ENCODE data around the gene PALLD. TPM values are rescaled to one million over a fixed set of nuclear protein-coding genes. Genes with fewer than 3 reads are reported as not detected.
"Not testable (repeated sequence)": the region's sequence is repeated elsewhere in the genome, so short reads cannot be mapped to it uniquely, and the experiment has no call there.

PALLD gene
- total RNA-seq, 1 donor from 2014 or later = 38.6 TPM

DNA sequence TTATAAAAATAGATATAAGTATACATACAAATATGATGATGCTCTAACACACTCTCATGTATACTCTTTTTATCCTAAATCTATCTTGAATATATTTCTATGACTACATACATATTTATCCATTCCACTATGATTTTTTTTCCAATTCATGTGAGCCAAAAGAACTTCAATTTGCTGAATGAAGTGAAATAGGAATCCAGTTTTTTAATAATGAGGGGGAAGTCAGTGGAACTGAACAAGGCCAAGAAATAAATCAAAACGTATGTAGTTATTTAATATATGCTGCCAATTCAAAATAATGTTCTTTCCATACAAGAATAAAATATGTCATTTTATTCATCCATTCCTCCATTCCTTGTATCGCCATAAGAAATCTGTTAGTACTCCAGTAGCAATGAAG lies 6.1 kb upstream of the PALLD start:
- DNase-seq (ENCODE audit: extremely low read depth, low read depth, low spot score) = no peak

DNA sequence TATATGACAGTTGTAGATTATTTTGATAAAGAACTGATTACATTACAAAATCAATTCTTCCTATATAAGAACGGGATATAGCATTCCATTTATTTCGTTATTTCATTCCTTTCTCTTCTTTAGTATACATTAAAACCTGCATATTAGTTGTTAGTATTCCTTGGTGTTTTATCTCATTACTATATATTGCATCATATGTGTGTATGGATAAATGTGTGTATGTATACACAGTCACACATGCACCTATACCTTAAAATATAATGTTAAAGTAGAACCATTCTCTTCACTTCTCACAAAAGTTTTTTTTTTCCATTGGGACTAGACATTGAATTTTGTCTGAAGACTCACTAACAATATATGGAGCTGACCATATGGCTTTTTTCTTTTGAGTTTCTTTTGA lies 5.3 kb upstream of the PALLD start:
- no peak for DNase-seq (ENCODE audit: extremely low read depth, low read depth, low spot score)

DNA sequence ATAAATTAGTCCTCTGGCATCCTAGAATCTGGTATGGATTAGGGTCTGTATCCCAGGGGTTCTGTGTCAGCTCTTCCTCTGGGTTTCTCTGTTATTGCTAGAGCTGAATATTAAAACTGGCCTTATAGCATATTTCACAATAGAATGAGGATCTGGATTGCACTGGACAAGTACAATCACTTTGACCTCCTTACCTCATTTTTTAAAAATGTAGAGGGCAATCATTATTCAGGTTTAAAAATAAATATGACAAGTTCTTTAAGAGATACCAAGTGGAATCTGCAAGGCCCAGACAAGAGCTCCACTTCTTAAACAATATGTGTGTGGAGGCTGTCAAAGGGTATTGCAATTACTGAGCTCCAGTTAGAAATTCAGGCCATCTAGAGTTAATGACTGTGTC lies 1.4 kb downstream of the PALLD start:
- no peak for DNase-seq (ENCODE audit: extremely low read depth, low read depth, low spot score)

DNA sequence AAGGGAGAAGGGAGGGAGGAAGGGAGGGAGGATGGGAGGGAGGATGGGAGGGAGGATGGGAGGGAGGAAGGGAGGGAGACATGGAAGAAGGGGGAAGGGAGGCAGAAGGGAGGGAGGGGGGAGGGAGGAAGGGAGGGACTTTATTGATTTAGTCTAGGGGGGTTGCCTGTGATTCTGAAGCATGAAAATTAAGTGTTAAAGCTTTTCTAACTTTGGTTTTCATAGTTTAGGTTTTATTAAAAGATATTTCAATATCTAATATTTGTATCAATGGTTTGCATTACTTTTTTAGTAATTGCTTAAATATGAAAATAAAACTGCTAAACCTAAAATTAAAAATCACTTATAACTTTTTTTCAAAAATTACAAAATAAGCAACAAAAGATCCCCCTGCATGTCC lies 2.4 kb downstream of the PALLD start:
- DNase-seq (ENCODE audit: extremely low read depth, low read depth, low spot score) = no peak

DNA sequence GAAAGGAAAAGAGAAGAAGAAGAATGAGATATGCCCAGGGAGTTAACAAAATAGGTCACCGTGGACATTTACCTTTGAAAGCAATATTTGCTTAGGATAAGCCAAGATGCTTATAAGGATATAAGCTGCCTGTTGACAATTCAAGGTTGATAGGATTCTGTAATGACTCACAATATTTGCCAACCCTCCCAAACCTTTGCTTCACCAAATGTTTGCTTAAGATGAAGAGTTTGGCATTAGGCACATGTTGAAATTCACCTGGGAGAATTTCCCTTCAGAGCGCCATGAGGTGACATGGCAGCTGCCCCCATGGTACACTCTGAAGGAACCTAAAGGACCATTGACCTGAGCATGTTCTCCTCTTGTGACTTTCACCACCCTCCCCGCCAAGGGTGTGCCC lies 4.6 kb downstream of the PALLD start:
- no peak for DNase-seq (ENCODE audit: extremely low read depth, low read depth, low spot score)

DNA sequence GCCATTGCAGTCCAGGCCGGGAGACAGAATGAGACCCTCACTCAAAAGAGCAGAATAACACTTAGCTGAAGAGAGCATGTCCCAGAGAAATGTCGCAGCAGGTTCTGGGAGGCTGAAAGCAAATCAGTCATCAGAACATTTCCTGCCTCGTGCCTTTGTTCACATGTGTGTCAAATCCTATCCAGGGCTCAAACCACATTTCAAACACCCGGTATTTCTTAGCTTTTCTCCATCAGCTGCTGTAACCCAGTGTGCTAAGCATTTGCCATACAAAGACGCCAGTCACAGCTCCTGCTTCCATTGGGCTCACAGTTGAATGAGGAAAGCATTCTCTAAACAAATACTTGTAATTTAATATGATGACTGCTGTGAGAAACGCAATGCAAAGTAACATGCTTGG lies 6.0 kb downstream of the PALLD start:
- no peak for DNase-seq (ENCODE audit: extremely low read depth, low read depth, low spot score)

DNA sequence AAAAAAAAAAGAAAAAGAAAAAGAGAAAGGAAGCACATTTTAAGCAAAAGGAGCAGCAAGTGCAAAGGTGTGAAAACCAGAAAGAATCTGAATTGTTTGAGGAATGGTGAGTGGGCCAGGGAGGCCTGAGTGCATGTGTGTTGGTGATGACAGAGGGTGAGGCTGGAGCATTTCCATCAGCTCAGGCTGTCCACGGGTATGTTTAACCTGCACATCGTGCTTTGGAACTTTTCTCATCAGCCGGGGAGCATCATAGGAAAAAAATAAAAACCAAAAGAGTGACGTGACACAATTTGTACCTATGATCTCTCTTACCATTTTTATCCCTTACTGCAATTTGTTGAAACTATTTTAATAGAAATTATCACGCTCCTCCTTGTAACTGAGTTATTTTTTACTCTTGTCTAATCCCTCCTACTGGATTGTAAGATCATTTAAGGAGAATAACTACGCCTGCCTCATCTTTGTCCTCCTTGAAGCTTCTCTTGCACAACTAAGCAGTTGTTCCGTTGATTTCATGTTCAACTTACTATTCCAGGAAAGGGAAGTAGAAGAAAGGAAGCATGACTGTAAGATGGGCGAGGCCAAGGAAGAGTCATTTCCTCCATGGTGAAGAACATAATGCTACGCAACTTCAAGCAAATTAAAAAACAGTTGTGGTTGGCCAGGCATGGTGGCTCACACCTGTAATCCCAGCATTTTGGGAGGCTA lies 7.0 kb downstream of the PALLD start:
- no peak for DNase-seq (ENCODE audit: extremely low read depth, low read depth, low spot score)

DNA sequence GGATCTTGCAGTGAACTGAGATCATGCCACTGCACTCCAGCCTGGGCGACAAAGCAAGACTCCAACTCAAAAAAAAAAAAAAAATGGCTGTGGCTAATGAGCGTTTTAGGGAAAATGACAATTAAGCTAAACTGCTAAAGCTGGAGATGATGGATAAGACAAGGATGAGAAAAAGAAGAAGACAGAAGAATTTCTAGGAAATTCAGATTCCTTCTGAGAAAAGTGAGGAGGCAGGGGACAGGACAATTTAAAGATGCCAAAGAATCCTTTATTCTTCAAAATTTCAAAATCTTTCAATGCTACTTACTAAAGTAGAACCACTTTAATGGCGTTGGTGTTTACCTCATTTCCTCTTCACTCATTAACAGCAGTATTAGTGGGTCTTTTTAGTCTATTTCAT lies 7.7 kb downstream of the PALLD start:
- DNase-seq (ENCODE audit: extremely low read depth, low read depth, low spot score) = no peak

DNA sequence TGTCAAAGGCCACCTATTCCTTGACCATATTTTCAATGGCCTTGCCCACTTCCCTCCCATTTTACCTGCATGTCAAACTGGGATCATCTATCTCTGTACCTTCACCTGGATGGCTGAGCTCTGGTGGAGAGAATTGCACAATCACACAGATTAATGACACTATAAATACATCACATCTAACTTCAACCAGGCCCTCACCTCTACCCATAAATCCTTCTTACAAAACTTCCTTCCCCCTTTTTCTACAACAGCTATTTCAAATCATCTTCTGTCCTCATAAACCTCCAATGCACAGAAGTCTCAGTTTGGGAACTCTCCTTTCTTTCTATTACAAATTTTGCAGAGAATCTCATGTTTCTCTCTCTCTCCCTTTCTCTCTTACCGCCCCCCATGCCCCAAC lies 9.2 kb downstream of the PALLD start:
- DNase-seq (ENCODE audit: extremely low read depth, low read depth, low spot score) = no peak

DNA sequence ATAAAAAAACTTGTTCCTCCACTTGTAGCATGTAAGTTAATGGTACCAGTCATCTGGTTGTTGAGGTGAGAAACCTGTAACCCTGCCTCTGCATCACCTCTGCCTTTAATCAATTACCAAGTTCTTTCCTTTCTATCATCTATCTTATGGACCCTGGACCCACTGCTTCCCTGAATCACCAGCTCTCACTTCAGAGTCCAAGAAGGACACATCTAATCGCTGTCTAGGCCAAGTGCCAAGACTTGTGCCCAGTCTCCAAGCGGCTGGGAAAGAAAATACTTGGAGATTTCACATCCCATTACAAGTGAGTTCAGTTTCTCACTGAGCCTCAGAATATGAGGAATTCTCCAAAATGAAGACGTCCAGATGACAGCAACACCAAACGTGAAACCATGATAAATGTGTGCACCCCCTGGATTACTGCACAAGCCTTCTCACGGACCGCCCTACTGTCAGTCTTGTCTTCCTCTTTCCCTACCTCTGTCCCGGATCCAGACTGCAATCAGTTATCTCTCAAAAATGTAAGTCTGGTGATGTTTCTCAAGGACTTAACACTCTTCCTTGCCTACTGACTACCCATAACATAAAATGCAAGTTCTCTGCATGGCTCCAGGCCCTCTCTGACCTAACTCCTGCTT lies 10.4 kb downstream of the PALLD start:
- no peak for DNase-seq (ENCODE audit: extremely low read depth, low read depth, low spot score)

DNA sequence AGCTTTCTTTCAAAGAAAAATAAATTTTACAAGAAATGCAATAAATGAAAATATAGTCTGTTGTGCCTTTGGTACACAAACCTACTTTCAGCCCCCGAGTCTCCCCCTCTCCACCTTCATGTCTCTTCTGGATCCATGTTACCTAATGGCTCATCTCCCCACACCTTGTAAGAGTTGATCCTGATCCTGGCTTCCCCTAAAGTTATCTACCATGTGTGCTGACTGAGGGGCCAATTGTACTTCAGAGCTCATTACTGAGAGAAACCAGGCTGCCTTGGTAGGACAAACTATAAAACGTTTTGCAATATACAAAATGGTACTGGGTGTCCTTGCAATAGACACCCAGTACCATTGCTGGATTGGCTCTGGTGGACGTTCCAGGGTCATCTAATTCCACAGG lies 11.8 kb downstream of the PALLD start:
- no peak for DNase-seq (ENCODE audit: extremely low read depth, low read depth, low spot score)

DNA sequence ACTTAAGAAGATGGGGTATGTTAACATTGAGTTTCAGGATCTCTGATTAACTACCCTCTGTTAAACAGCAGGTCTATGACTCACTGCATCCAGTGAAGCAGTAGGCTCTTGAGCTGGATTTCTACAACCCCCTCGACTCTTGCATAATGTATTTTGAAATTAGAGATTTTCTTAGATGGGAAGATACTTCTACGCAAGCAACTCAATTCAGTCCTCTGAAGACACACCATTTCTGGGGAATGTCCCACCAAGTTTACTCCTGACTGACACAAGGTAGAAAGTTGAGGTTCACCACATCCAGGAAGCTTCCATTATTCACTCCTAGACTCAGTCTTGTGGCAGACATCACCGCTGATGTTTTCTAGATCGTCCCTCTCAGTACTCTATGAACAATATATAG lies 12.9 kb downstream of the PALLD start:
- DNase-seq (ENCODE audit: extremely low read depth, low read depth, low spot score) = no peak

DNA sequence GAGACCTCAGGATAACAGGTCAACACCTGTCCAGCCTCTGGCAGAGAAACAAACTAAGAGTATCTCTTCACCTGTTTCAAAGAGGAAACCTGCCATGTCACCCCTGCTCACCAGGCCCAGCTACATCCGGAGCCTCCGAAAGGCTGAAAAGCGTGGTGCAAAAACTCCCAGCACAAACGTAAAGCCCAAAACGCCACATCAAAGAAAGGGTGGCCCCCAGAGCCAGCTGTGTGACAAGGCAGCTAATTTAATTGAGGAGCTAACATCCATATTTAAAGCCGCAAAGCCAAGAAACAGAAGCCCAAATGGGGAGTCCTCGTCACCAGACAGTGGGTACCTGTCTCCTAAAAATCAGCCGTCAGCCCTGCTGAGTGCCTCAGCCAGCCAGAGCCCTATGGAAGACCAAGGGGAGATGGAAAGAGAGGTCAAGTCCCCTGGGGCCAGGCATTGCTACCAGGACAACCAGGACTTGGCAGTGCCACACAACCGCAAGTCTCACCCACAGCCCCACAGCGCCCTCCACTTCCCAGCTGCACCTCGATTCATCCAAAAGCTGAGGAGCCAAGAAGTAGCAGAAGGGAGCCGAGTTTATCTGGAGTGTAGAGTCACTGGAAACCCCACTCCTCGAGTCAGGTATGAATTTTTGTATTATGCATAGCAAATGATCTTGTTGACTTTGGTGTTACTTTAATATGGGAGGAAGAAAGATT lies 15.1 kb downstream of the PALLD start:
- DNase-seq (ENCODE audit: extremely low read depth, low read depth, low spot score) = no peak

DNA sequence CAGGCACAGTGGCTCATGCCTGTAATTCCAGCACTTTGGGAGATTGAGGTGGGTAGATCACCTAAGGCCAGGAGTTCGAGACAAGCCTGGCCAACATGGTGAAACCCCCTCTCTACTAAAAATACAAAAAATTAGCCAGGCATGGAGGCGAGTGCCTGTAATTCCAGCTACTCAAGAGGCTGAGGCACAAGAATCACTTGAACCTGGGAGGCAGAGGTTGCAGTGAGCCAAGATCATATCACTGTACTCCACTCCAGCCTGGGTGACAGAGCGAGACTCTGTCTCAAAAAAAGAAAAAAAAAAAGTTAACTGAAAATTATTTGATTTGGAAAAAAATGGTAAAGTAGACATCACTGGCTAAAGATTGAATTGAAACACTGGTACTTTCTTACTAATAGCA lies 17.0 kb downstream of the PALLD start:
- DNase-seq (ENCODE audit: extremely low read depth, low read depth, low spot score) = not testable (repeated sequence)

DNA sequence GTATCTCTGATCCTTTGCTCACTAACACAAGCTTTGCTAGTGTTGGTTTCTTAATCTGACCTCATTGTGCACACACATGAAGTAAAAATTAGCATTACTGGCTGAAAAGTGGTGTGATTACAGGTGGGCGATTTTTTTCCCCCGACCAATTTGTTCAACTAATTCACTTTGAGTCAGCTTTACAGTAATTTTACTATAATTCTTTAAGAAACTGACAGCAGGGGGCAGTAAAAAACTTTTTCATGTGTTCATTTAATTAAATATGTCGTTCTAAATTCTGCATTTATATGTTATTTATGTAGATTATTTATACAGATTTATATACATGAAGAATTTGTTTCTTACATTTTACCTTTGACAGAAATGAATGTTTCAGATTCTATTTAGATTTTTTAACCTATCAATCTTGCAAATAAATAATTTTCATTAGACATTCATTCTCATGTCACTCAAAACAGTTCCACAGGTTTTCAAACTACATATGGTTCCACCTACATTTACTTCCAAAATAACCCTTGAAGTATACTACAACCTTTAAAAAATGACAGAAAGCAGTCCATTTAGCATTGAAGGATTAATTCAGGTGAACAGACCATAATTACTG lies 17.5 kb downstream of the PALLD start:
- no peak for DNase-seq (ENCODE audit: extremely low read depth, low read depth, low spot score)

DNA sequence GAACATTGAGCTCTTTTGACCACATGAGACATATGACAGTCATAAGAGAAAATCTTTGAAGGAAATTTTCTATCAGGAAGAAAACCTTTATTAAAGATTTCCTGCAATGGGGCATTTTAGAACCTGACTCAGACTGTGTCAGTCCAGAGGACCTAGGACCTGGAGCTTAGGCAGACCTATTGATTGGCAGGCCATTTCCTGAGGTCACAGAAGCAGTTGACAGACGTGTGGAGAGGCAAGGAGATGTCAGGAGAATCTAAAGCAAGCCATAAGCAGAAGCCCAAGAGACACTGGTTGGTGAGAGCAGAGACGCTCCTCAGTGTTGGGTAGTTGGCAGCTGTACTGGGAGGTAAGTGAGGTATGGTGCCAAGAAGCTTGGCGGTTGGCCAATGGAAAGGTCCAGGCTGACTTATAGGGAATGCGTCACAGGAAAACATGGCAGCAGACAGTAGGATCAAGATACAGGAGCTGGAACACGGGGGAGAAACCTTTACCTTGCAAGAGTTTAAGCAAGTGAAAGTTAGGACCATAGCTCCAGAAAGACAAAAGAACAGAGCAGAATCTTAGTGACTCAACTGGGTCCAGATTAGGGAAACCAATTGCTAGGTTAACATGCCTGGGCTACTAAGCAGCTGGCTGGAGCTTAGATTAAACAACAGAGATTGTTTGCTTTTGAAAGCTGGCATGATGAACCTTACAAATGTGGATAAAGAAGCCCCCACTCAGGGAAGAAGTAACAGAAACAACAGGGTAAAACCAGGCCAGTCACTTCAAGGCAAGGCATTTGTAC lies 18.6 kb downstream of the PALLD start:
- DNase-seq (ENCODE audit: extremely low read depth, low read depth, low spot score) = no peak

DNA sequence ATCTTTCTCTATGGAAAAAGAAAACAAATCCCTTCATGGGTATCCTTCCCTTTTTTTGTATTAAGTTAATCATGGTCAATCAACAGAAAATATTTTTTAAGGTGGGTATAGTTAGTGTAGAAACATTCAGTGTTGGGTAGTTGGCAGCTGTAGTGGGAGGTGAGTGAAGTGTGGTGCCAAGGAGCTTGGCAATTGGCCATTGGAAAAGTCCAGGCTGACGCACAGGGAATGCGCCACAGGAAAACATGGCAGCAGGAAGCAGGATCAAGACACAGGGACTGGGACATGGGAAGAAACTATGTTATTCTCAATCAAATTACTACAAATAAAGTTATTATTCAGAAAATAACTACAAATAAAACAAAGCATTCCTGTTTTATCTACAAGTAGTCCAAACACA lies 20.0 kb downstream of the PALLD start:
- DNase-seq (ENCODE audit: extremely low read depth, low read depth, low spot score) = no peak

DNA sequence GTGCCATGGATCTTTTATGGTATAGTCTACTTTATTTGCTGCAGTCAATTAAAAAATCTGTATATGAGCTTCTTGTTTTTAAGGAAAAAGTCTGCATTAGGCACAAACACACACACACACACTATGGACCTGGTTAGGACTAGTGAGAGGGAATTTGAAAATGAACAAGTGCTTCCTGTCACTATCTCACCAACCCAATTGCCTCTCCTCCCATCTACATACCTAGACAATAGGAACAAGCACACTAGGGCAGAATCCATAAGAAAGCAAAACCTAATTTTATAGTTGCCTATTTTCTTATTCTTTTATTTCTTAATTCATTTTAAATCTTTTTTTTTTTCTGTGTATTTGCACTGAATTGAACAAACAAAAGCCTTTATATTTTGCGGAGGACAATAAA lies 22.7 kb downstream of the PALLD start:
- DNase-seq (ENCODE audit: extremely low read depth, low read depth, low spot score) = no peak

DNA sequence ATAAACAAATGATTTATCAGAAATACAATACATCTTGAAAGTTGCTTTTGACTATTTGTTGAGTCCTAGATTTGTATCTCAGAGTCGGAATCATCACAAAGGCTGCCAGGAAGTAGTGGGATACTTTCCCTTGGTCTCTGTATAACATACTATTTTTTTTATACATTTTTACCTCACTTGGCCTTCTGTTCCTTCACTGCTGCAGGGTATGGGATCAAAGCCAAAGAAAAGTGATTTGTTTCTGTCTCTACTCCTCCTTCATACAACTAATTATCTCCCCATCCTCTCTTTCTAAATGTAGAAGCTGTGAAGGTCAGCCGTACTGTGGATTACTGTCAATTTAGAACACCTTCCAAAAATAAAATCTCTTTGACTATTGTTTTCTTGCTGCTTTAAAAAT lies 24.9 kb downstream of the PALLD start:
- no peak for DNase-seq (ENCODE audit: extremely low read depth, low read depth, low spot score)

DNA sequence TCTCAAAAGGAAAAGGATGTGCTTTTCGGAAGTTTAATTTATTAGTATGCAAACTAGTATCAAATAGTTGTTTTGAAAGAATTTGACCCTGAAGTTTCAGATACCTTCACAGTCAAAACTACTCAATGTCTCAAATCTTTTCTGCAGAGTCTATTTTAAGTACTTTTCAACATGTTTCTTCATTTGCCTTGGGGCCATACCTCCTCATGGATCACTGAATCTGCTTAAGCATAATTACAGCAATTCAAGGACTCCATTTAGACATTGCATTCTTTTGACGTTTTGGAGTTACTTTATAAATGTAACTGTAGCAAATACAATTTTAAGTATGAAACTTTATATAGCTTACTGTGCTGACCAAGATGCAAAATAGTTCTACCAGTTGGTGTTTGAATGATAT lies 25.5 kb downstream of the PALLD start:
- DNase-seq (ENCODE audit: extremely low read depth, low read depth, low spot score) = no peak

Data from glomerular endothelial cell (primary cell).